Fibroblast of pulmonary artery (primary cell): ENCODE measurements around the gene FADS3.

Experiments
- DNase-seq: peaks from one replicate; pipeline ENCODE4 v3.0.0-alpha.2; 2010; ENCODE audit warnings: low read depth
- H3K4me3 ChIP-seq: replicated peaks from 2 replicates; pipeline ENCODE4 v1.5.1; 2011; ENCODE audit warnings: low read depth, mild to moderate bottlenecking, control low read depth, low read length, moderate library complexity
- CTCF ChIP-seq: IDR thresholded peaks from 2 replicates; pipeline ENCODE4 v1.5.1; 2011; ENCODE audit warnings: mild to moderate bottlenecking, control low read depth, low read length, inconsistent platforms; ENCODE audit errors: missing control alignments

The FADS3 gene

GRCh38 chr11:61842528-61842820 is 48.9 kb downstream of the FADS3 start:
- DNase-seq, result no peak
- no peak for TF ChIP-seq CTCF
- no peak overlapping the region for H3K4me3 ChIP-seq

- DNase-seq, result no peak
- no peak for TF ChIP-seq CTCF
- no peak overlapping the region for H3K4me3 ChIP-seq
These were observed 49.5 kb downstream of the FADS3 start for GRCh38 chr11:61841636-61842527.

- DNase-seq, result no peak
- TF ChIP-seq CTCF, result no peak
- H3K4me3 ChIP-seq, result no peak overlapping the region
These were observed 51.0 kb downstream of the FADS3 start for GRCh38 chr11:61840371-61840770.

- no peak for TF ChIP-seq CTCF
- no peak for DNase-seq
- no peak overlapping the region for H3K4me3 ChIP-seq
These were observed 51.6 kb downstream of the FADS3 start for GRCh38 chr11:61839742-61840141.

- DNase-seq, result no peak
These were observed 52.4 kb downstream of the FADS3 start for GRCh38 chr11:61838921-61839320.

GRCh38 chr11:61838501-61838900 is 52.8 kb downstream of the FADS3 start:
- no peak for TF ChIP-seq CTCF
- no peak for DNase-seq
- no peak overlapping the region for H3K4me3 ChIP-seq

More at GRCh38 chr11:61838921-61839320, 52.4 kb downstream of the FADS3 start:
- no peak for TF ChIP-seq CTCF
- no peak overlapping the region for H3K4me3 ChIP-seq
